ENCODE data around the gene PIM2.

PIM2 gene

GRCh38 chrX:48919947-48920717 is 1.3 kb upstream of the PIM2 start:
- Histone ChIP-seq H3K4me2 (peak overlapping the region; percentile 78), H3K9me3 (no peaks in the 10 kb centered on the region; the same call in 1 of the 2 replicates)

GRCh38 chrX:48919360-48919841 is 577 bp upstream of the PIM2 start:
- H3K36me3 ChIP-seq: peaks cover 40% of the 10 kb centered on the region
- H3K4me3 ChIP-seq: peak overlapping the region; percentile 79
- H3K27me3 ChIP-seq: peaks cover 48% of the 10 kb centered on the region
- H3K4me2 ChIP-seq: peak overlapping the region; percentile 78
- H3K9ac ChIP-seq: peak overlapping the region; percentile 57; the same call in 1 of the 2 replicates
- TF ChIP-seq Cebpa-rat (IDR thresholded peaks at IDR 0.05): no peak
- H3K27ac ChIP-seq: no peak overlapping the region
- no peaks in the 10 kb centered on the region; the same call in 1 of the 2 replicates for H3K9me3 ChIP-seq
- peaks cover 33% of the 10 kb centered on the region for H3K4me1 ChIP-seq
- H4K20me1 ChIP-seq: peaks cover 54% of the 10 kb centered on the region

More at GRCh38 chrX:48919947-48920717, 1.3 kb upstream of the PIM2 start:
- Histone ChIP-seq H3K4me1 (peaks cover 33% of the 10 kb centered on the region), H3K27ac (no peak overlapping the region), H3K27me3 (peaks cover 41% of the 10 kb centered on the region), H3K36me3 (peaks cover 36% of the 10 kb centered on the region), H4K20me1 (peaks cover 47% of the 10 kb centered on the region), H3K9ac (peak overlapping the region; percentile 15; the same call in 1 of the 2 replicates), H3K4me3 (no peak overlapping the region)
- TF ChIP-seq Cebpa-rat (IDR thresholded peaks at IDR 0.05): no peak

GRCh38 chrX:48918301-48918642 is 552 bp downstream of the PIM2 start:
- Histone ChIP-seq H3K27me3 (peaks cover 48% of the 10 kb centered on the region), H3K9ac (peak overlapping the region; percentile 81), H3K9me3 (no peaks in the 10 kb centered on the region; the same call in 1 of the 2 replicates), H3K36me3 (peaks cover 40% of the 10 kb centered on the region), H4K20me1 (peaks cover 62% of the 10 kb centered on the region), H3K4me1 (peaks cover 33% of the 10 kb centered on the region), H3K27ac (peak overlapping the region; percentile 85), H3K4me3 (peak overlapping the region; percentile 79), H3K4me2 (peak overlapping the region; percentile 89)
- TF ChIP-seq Cebpa-rat (IDR thresholded peaks at IDR 0.05): no peak

- Histone ChIP-seq H3K4me1 (peaks cover 33% of the 10 kb centered on the region), H3K9ac (peak overlapping the region; percentile 81; the same call in 1 of the 2 replicates), H3K4me3 (peak overlapping the region; percentile 79), H4K20me1 (peaks cover 57% of the 10 kb centered on the region), H3K27me3 (peaks cover 45% of the 10 kb centered on the region), H3K27ac (0 out of 2 replicates have a peak overlapping the region, but pooled peaks have one; percentile 35), H3K9me3 (no peaks in the 10 kb centered on the region; the same call in 1 of the 2 replicates), H3K36me3 (peaks cover 33% of the 10 kb centered on the region), H3K4me2 (peak overlapping the region; percentile 89)
- no peak for TF ChIP-seq Cebpa-rat (IDR thresholded peaks at IDR 0.05)
These were observed 1.5 kb downstream of the PIM2 start for GRCh38 chrX:48917139-48918001.

- Histone ChIP-seq H3K9me3 (no peaks in the 10 kb centered on the region; the same call in 1 of the 2 replicates), H3K4me3 (no peak overlapping the region), H3K4me2 (no peak overlapping the region), H3K9ac (no peak overlapping the region), H3K27me3 (peaks cover 39% of the 10 kb centered on the region), H3K4me1 (peaks cover 34% of the 10 kb centered on the region), H3K36me3 (peaks cover 30% of the 10 kb centered on the region), H3K27ac (no peak overlapping the region), H4K20me1 (peaks cover 46% of the 10 kb centered on the region)
- no peak for TF ChIP-seq Cebpa-rat (IDR thresholded peaks at IDR 0.05)
These were observed 4.0 kb downstream of the PIM2 start for GRCh38 chrX:48914593-48915493.

GRCh38 chrX:48913605-48914366 is 5.0 kb downstream of the PIM2 start:
- Histone ChIP-seq H3K9ac (no peak overlapping the region), H3K4me3 (no peak overlapping the region), H3K36me3 (peaks cover 30% of the 10 kb centered on the region), H3K9me3 (no peaks in the 10 kb centered on the region; the same call in 1 of the 2 replicates), H3K27ac (no peak overlapping the region), H3K4me2 (no peak overlapping the region), H3K27me3 (peaks cover 43% of the 10 kb centered on the region), H3K4me1 (peaks cover 28% of the 10 kb centered on the region), H4K20me1 (peaks cover 41% of the 10 kb centered on the region)
- no peak for TF ChIP-seq Cebpa-rat (IDR thresholded peaks at IDR 0.05)

GRCh38 chrX:48911412-48912182 is 7.2 kb downstream of the PIM2 start, which contains the start of gene SLC35A2:
Gene SLC35A2 (minus strand): TSS chrX:48911646. CDS start chrX:48911636, 10 bp downstream.
- no peak for TF ChIP-seq Cebpa-rat (IDR thresholded peaks at IDR 0.05)
- peaks cover 30% of the 10 kb centered on the region for H4K20me1 ChIP-seq
- peak within 1 kb of the TSS; percentile 69 for H3K27ac ChIP-seq
- H3K4me2 ChIP-seq: peak within 1 kb of the TSS; percentile 78
- peaks cover 43% of the 10 kb centered on the region for H3K27me3 ChIP-seq
- H3K4me1 ChIP-seq: peaks cover 23% of the 10 kb centered on the region
- peak within 1 kb of the TSS; percentile 77 for H3K4me3 ChIP-seq
- H3K9me3 ChIP-seq: no peaks in the 10 kb centered on the region
- peak within 1 kb of the TSS; percentile 75 for H3K9ac ChIP-seq
- peaks cover 33% of the 10 kb centered on the region for H3K36me3 ChIP-seq

All from BLaER1 (cell line).